ENCODE data around the gene TNFAIP1. TPM values are rescaled to one million over a fixed set of nuclear protein-coding genes. Genes with fewer than 3 reads are reported as not detected.

The TNFAIP1 gene
- total RNA-seq, 1 experiment from 2014 or later: 33.4 TPM

- no peak for TF ChIP-seq CBX3 (IDR thresholded peaks at IDR 0.05; ENCODE audit: low read depth)
- no peak for TF ChIP-seq TCF7L2 (IDR thresholded peaks at IDR 0.05; ENCODE audit: borderline replicate concordance, extremely low read depth, insufficient read depth, insufficient read length)
- peaks cover 9% of the 10 kb centered on the region for H3K79me2 ChIP-seq (ENCODE audit: insufficient read depth, low read length)
- H3K27me3 ChIP-seq (ENCODE audit: insufficient read depth, low read length): no peaks in the 10 kb centered on the region
- RAD21 ChIA-PET (ENCODE audit: low non-redundant PET in 1 of 2, low total read pairs in 2 of 2, uncharacterized antibody in 2 of 2, unreplicated experiment in 2 of 2): no interaction called here
- H3K9ac ChIP-seq (ENCODE audit: low read length): no peak overlapping the region
- no peak overlapping the region for H2AFZ ChIP-seq (ENCODE audit: low read depth, low read length, poor library complexity, severe bottlenecking)
- H3K36me3 ChIP-seq (ENCODE audit: control insufficient read depth in 1 of 2, insufficient read depth in 2 of 2, low read length in 2 of 2): peaks cover 13 to 26% of the 10 kb centered on the region in 2 experiments; a peak in 3 of 4 replicates
- no peak overlapping the region for H3K4me3 ChIP-seq (replicated peaks in 1 of 2; ENCODE audit: low read depth in 1 of 2, low read length in 2 of 2)
- intact Hi-C loops (cut with micrococcal nuclease): no loop called here
- DNase-seq (ENCODE audit: low read depth, low spot score): no peak
- H3K4me2 ChIP-seq (ENCODE audit: low read length): no peak overlapping the region
- H3K27ac ChIP-seq (ENCODE audit: low read depth, low read length): no peak overlapping the region
- H3K9me2 ChIP-seq (ENCODE audit: insufficient read depth): no peaks in the 10 kb centered on the region
- POLR2A ChIA-PET: no interaction called here
- no peaks in the 10 kb centered on the region for H4K20me1 ChIP-seq (ENCODE audit: insufficient read depth)
- no peak for ATAC-seq
- no peaks in the 10 kb centered on the region for H3K9me3 ChIP-seq (ENCODE audit: control insufficient read depth in 1 of 2, insufficient read depth in 1 of 2, low read depth in 1 of 2, low read length in 2 of 2)
- H3K4me1 ChIP-seq (ENCODE audit: control insufficient read depth in 1 of 2, insufficient read depth in 2 of 2, low read length in 2 of 2): peaks cover 5 to 9% of the 10 kb centered on the region in 2 experiments
- CTCF ChIA-PET: no interaction called here
- no TSS peak for BruUV-seq (replicated peaks)
Observed at GRCh38 chr17:28330671-28331070, 4.9 kb upstream of the TNFAIP1 start.

- no TSS peak for BruUV-seq (replicated peaks)
- Histone ChIP-seq H3K79me2 (ENCODE audit: insufficient read depth, low read length) (peaks cover 9% of the 10 kb centered on the region), H3K4me2 (ENCODE audit: low read length) (no peak overlapping the region), H3K9me2 (ENCODE audit: insufficient read depth) (no peaks in the 10 kb centered on the region), H3K9ac (ENCODE audit: low read length) (no peak overlapping the region), H3K27ac (ENCODE audit: low read depth, low read length) (no peak overlapping the region), H2AFZ (ENCODE audit: low read depth, low read length, poor library complexity, severe bottlenecking) (no peak overlapping the region), H3K9me3 (ENCODE audit: control insufficient read depth in 1 of 2, insufficient read depth in 1 of 2, low read depth in 1 of 2, low read length in 2 of 2) (no peaks in the 10 kb centered on the region), H3K4me3 (replicated peaks in 1 of 2; ENCODE audit: low read depth in 1 of 2, low read length in 2 of 2) (no peak overlapping the region), H4K20me1 (ENCODE audit: insufficient read depth) (no peaks in the 10 kb centered on the region), H3K4me1 (ENCODE audit: control insufficient read depth in 1 of 2, insufficient read depth in 2 of 2, low read length in 2 of 2) (peaks cover 10 to 19% of the 10 kb centered on the region in 2 experiments), H3K27me3 (ENCODE audit: insufficient read depth, low read length) (no peaks in the 10 kb centered on the region), H3K36me3 (ENCODE audit: control insufficient read depth in 1 of 2, insufficient read depth in 2 of 2, low read length in 2 of 2) (peaks cover 5 to 15% of the 10 kb centered on the region in 2 experiments; a peak in 3 of 4 replicates)
- POLR2A ChIA-PET: no interaction called here
- no peak for ATAC-seq
- intact Hi-C loops (cut with micrococcal nuclease): no loop called here
- DNase-seq (ENCODE audit: low read depth, low spot score): no peak
- CTCF ChIA-PET: no interaction called here
- TF ChIP-seq ZNF274 (IDR thresholded peaks at IDR 0.05; ENCODE audit: low read depth, low read length): no peak
- TF ChIP-seq POLR2AphosphoS5 (IDR thresholded peaks at IDR 0.05; ENCODE audit: low read depth, low read length): no peak
- no peak for TF ChIP-seq CTCF (IDR thresholded peaks at IDR 0.05 in 2 of 3, conservative IDR thresholded peaks at IDR 0.05 in 1 of 3; ENCODE audit: borderline replicate concordance in 1 of 3, insufficient read depth in 1 of 3, low read depth in 2 of 3, low read length in 2 of 3)
- TF ChIP-seq ELF1 (IDR thresholded peaks at IDR 0.05; ENCODE audit: borderline replicate concordance, low read depth): no peak
- RAD21 ChIA-PET (ENCODE audit: low non-redundant PET in 1 of 2, low total read pairs in 2 of 2, uncharacterized antibody in 2 of 2, unreplicated experiment in 2 of 2): no interaction called here
Observed at GRCh38 chr17:28331891-28332420, 3.6 kb upstream of the TNFAIP1 start.

Measured in HCT116 (cell line).